Erythroblast (primary cell): ENCODE data around the gene PSME3IP1.
"Not testable (repeated sequence)": the region's sequence is repeated elsewhere in the genome, so short reads cannot be mapped to it uniquely, and the experiment has no call there.

ENCODE experiments used
- DNase-seq, 2 experiments: peaks; one replicate each; lab custom pipeline; 2025; lab: John Stamatoyannopoulos, UW
- GATA1 ChIP-seq: IDR thresholded peaks from 2 replicates; pipeline ENCODE4 v1.6.1; 2011; ENCODE audit warnings: low read depth, mild to moderate bottlenecking, control low read depth, low read length, moderate library complexity
- POLR2A ChIP-seq: IDR thresholded peaks from 2 replicates; pipeline ENCODE4 v1.6.1; 2011; ENCODE audit warnings: mild to moderate bottlenecking, low read length

Gene PSME3IP1

DNA sequence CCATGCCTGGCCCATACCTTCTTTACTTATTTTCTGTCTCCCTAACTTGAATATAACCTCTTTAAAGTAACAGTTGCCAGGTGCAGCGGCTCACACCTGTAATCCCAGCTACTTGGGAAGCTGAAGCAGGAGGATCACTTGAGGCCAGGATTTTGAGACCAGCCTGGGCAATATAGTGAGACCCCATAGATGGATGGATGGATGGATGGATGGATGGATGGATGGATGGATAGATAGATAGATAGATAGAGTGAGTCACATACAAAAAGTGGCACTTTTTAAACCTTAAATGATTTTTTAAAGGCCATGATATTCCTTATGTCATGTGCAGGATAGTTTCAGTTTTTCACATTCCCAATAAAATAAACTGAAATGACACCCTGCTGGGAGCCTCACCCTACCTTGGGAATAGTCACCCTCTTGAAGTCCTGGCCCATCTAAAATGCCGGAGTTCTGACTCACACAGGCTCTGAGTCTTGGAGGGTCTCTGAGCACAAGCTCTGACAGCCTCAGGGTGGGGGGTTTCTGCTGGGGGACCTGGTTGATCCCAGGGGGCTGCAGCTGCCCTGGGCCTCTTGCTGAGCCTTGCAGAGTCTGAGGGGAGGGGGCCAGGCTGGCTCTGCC, 67.3 kb downstream of the PSME3IP1 start:
- no peak for DNase-seq
- TF ChIP-seq POLR2A (no peak), GATA1 (no peak)

DNA sequence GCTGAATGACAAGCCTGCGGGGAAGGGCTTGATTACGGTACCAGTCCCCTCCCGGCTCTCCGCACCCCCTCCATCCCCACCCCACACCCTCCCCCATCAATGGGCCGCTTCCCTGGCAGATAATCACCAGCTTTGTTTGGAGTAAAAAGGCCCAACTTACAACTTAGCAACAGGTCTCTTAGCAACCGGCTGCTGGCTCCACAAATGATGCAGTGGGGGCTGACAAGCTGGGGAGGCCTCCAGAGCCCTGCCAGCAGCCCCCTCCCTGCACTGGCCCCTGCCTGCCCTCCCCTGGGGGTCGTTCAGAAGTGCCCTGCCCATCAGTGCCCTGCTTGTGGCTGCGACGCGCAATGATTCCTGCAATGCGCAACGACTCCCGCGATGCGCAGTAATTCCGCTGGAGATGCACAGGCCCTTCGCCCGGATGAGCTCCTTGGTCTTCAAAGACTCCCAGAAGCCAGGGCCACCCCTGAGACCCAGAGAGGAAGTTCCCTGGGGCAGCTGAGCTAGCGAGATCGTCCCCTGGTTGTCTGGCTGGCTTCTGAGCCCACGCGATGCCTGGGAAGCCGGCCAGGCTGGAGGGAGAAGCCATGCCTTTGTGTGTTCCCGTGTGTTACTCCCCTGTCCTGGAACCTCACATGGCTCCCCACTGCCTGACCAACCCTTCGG, 70.2 kb downstream of the PSME3IP1 start:
- no peak for DNase-seq
- no peak for TF ChIP-seq GATA1
- no peak for TF ChIP-seq POLR2A

DNA sequence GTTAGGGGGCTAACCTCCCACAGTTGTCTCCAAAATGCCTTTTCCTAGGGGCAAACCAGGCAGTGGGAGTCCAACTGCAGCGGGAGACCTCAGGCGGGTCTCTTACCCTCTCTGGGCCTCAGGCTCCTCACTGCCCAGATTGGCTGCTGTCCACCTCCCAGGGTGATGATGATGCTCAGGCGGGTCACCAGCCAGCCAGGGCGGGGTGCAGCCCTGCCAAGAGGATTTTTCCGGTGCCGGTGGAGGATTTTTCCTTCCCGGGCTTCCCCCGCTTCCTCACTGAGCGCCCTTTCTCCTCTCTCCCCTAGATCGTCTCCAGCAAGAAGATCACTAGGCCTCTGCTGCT, 70.7 kb downstream of the PSME3IP1 start:
- DNase-seq: no peak
- TF ChIP-seq POLR2A: no peak
- no peak for TF ChIP-seq GATA1

DNA sequence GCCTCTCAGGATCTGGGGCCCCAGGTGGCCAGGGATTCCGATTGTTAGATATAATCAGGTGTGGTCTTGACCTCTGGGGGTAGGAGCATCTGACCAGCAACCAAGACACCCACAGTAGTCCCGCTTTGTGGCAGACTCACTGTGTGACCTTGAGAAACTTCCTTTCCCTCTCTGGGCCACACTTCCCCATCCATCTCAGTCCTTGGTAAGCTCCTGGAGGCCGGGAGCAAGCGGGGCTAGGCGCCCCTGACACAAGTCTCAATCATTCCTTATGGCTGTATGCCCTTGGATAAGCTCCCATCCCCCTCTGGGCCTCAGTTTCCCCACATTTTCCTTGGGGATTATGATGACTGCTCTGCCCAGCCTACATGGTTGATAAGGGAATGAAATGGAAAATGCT, 72.2 kb downstream of the PSME3IP1 start:
- DNase-seq: no peak
- TF ChIP-seq GATA1 (no peak), POLR2A (no peak)

DNA sequence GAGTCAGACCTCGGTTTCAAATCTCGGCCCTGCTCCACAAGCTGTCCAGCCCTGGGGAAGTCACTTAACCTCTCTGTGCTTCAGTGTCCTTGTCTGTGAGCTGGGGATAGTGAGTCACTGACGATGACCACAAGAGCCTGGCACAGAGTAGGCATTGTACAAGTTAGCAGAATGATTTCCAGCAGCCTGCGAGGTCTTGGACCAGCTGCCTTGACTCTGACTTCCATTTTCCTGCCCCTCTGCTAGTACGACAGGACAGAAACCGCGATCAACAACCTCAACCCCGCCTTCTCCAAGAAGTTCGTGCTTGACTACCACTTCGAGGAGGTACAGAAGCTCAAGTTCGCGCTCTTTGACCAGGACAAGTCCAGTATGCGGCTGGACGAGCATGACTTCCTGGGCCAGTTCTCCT, 72.8 kb downstream of the PSME3IP1 start:
- TF ChIP-seq GATA1: no peak
- no peak for TF ChIP-seq POLR2A
- DNase-seq: no peak

DNA sequence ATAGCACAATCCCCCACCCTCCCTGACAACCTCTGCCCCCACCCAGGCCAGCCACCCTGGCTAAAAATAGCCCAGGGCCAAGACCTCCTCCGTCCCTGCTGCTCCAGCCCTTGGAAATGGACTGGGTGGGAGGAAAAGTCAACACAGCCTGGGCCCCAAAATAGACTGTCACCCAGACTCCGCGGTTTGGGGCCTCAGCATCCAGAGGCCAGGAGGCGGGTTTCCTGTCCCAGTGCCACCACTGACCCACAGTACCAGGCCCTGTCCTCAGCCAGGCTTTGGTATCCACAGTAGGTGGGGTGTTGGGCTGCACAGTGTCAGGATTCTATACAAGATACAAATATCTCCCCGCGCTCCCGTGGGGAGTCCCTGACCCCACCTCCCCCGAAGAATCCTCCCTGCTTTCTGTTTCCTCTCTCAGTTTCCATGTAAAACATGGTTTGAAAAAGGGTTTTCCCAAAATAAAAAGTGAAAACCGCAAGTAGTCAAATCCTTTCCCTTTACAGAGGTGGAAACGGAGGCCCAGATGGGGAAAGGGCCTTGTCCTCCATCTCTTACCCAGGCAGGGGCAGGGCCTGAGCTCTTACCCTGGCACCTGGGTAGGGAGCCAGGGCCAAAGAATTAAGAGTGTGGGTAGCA, 73.3 kb downstream of the PSME3IP1 start:
- no peak for TF ChIP-seq POLR2A
- TF ChIP-seq GATA1: no peak
- no peak for DNase-seq

DNA sequence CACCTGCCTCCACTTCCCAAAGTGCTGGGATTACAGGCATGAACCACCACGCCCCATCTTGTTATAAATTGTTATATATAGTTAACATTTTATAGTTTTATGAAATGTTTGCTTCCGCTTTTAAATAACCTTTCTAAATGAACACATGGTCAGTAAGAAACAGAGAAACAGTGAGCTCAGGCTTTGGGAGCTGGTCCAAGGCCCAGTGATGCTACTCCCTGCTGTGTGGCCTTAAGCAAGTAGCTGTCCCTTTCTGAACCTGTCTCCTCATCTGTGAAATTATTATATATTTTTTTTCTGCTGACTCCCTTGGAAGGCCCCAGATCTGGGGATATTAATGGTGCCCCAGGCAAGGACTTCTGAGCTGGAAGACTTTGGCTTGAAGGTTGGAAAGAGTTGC, 74.4 kb downstream of the PSME3IP1 start:
- TF ChIP-seq POLR2A (no peak), GATA1 (no peak)
- no peak for DNase-seq

DNA sequence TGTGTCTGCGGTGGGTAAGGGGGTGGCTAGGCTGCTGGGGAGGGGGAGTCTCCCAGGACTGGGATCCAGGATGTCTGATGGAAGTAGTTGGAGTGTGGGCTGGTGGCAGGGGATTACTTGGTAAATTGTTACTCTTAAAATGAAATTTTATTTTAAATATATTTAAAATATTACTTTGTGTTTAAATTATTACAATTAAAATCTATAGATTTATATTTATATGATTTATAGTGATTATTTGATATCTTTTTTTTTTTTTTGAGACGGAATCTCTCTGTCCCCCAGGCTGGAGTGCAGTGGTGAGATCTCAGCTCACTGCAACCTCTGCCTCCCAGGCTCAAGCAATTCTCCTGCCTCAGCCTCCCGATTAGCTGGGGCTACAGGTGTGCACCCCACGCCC, 74.9 kb downstream of the PSME3IP1 start:
- TF ChIP-seq GATA1: no peak
- no peak for TF ChIP-seq POLR2A
- no peak for DNase-seq

DNA sequence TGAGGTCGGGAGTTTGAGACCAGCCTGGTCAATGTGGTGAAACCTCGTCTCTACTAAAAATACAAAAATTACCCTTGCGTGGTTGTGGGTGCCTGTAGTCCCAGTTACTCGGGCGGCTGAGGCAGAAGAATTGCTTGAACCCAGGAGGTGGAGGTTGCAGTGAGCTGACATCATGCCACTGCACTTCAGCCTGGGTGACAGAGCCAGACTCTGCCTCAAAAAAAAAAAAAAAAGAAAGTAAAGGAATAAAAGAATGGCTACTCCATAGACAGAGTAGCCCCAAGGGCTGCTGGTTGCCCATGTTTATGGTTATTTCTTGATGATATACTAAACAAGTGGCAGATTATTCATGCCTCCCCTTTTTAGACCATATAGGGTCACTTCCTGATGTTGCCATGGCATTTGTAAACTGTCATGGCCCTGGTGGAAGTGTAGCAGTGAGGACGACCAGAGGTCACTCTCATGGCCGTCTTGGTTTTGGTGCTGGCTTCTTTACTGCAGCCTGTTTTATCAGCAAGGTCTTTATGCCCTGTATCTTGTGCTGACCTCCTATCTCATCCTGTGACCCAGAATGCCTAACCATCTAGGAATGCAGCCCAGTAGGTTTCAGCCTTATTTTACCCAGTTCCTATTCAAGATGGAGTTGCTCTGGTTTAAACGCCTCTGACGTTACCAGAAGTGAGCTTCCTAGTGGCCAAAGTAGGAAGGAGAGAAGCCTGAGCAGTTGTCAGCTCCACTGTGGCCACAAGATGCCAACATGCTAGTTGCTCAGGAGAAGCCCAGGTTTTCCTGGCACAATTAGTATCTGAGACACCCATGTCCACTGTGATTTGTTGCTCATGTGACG, 76.4 kb downstream of the PSME3IP1 start:
- DNase-seq: not testable (repeated sequence)

DNA sequence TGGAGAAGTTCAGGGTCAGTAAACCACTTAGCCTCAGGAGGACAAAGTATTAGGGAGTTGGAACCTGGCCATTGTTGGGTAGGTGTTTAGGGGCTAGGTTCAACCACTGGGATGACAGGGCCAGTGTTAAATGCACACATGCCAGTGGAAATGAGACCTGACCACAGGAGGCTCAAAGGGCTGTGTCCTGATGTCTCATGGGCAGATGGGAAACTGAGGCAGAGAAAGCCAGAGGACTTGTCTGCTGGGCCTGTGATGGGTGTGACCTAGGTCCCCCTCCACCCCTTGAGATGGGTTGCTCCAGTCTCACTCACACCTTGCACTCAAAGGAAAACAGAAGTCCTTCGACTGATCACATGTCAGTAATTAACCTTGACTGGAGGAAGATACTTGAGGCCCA, 77.4 kb downstream of the PSME3IP1 start:
- no peak for TF ChIP-seq POLR2A
- TF ChIP-seq GATA1: no peak
- DNase-seq: no peak

DNA sequence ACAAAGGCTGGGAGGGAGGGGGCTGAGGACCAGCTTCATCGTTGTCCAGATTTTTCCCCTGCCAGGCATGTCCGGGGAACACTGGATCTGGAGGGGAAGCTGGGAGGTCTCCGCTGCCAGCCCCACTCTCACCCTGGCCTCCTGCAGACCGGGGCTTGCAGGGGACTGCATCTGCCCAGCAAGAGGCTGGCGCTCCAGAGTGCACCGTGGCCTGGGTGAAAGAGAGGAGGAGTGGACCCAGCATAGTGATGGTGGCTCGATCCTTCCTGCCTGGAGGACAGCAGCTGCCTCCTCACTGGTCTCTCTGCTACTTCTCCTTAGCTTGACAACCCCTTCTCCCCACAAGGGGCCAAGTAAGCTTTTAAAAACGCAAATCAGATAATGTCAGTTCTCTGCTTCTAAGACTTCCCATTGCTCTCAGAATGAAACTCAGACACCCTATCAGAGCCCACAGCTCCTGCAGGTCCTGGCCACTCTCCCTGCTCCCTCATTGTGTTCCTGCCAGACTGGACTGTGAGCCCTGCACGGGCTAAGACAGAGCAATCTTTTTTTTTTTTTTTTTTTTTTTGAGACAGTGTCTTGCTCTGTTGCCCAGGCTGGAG, 78.4 kb downstream of the PSME3IP1 start:
- no peak for DNase-seq
- TF ChIP-seq POLR2A (no peak), GATA1 (no peak)

DNA sequence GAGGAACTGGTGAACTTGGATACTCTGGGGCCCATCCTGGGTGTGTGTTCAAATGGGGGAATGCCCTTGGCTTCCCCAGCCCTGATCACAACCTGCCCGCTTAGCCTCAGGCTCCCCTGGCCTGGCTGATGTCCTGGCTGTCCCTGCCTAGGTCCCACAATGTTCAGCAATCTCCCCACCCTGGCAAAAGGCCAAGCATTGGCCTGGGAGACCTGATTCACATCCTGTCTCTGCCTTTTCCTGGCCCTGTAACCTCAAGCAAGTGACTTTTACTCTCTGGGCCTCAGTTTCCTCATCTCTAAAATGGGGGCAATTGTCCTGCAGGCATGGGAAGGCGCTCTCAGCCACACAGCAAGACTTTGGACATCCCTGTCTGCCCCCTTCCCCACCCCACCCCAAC, 79.1 kb downstream of the PSME3IP1 start:
- TF ChIP-seq POLR2A (no peak), GATA1 (no peak)
- no peak for DNase-seq

DNA sequence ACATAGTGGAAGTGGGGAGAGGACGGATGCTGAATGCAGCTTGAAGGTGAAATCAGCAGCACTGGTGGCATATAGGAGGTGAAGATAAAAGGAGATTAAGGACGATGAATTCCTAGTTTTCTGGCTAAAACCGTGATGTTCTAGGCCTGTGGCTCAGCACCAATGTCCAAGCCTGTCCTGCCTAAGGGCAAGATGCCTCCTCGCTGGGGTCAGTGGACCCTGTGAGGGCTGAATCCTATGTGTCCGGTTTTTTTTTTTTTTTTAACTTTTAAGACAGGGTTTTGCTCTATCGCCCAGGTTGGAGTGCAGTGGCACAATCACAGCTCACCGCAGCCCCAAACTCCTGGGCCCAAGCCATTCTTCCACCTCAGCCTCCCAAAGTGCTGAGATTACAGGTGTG, 80.7 kb downstream of the PSME3IP1 start:
- no peak for DNase-seq
- no peak for TF ChIP-seq GATA1
- no peak for TF ChIP-seq POLR2A

DNA sequence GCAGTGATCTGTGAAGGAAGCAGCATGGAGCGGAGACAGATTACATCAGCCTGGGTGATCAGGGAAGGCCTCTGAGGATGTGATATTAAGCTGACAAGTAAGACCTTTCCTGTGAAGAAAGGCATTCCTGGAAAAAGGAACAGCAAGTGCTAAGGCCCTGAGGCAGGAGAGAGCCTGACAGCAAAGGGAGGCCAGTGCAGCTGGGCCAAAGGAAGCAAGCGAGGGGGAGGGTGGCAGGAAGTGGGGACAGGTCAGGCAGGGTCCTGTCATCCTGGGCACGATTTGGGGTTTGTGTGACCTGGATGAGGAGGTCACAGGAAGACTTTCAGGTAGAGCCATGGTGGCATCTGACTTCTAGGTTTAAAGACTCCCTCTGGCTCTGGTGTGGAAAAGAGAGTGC, 81.1 kb downstream of the PSME3IP1 start:
- DNase-seq: no peak
- no peak for TF ChIP-seq POLR2A
- no peak for TF ChIP-seq GATA1
